GM10266 (cell line): Measurements from ENCODE around the gene GATA3.

Experiments
- DNase-seq: peaks from one replicate; pipeline ENCODE4 v3.0.0; 2012; ENCODE audit errors: extremely low spot score
- CTCF ChIP-seq: IDR thresholded peaks from 2 replicates; pipeline ENCODE4 v1.5.1; 2012; ENCODE audit warnings: mild to moderate bottlenecking, low read depth; ENCODE audit not compliant: control insufficient read depth, insufficient read depth; ENCODE audit errors: missing control alignments

Gene GATA3

DNA sequence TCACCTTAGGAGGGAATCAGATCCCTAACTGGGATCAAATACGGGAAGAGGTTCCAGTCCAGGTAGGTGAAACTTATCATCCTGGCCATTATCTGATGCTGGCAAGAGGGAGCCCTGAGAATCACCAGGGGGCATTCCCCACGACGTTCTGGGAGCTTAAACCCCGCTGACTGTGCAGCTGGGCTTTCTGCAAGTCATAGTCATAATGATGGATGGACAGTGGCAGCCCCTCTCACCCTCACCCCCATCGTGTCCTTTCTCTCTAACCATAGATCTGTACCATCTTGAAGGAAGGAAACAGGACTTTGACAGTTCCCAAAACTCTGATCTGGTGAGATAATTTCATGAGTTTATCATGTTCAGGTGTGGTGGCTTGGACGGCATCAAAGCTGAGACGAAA, 50.2 kb downstream of the GATA3 start:
- no peak for TF ChIP-seq CTCF

GRCh38 chr10:8105932-8106331, 51.4 kb downstream of the GATA3 start:
- no peak for DNase-seq
- TF ChIP-seq CTCF, result no peak

More for the DNA sequence above, 50.2 kb downstream of the GATA3 start:
- DNase-seq, result no peak

DNA sequence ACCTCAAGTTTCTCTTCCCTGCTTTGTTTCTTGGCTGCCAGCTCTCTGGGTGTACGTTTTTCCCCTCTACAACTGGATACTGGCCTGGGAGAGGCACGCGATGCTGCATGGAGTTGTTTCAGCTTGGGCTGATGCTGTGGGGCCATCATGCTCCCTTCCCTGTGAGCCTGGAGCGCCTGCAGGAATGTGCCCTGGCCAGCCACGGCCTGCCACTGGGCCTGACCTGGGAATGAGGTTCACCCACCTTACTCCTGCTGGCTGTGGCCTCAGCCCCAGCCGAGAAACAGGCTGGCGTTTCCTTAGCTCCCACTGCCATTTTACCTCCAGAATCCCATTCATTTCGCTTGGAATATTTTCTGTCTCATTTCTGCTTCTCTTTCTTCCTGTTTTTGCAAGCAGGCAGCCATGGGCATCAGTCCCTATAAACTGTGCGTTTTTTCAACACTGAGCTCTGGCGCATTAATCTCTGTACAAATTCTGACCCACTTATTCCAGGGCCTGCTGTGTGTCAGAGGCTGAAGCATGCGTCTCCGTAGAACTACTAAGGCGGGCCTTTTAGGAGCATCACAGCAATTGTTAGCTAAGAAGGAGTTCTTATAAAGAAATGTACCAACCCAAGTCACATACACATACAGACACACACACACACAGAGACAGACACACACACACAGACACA, 57.9 kb downstream of the GATA3 start:
- TF ChIP-seq CTCF, result no peak
- no peak for DNase-seq

DNA sequence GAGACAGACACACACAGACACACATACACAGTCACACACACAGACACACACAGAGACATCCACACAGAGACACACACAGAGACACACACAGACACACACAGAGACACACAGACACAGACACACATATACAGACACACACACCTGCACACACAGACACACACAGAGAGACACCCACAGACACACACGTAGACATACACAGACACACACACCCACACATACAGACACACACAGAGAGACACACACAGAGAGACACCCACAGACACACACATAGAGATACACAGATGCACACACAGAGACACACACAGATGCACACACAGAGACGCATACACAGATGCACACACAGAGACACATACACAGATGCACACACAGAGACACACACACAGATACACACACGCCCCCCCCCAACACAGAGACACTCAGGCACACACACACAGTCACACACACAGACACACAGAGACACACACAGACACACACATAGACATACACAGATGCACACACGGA, 58.5 kb downstream of the GATA3 start:
- TF ChIP-seq CTCF, result no peak
- no peak for DNase-seq

GRCh38 chr10:8113616-8114015, 59.1 kb downstream of the GATA3 start:
- DNase-seq, result no peak
- no peak for TF ChIP-seq CTCF

- TF ChIP-seq CTCF, result no peak
- no peak for DNase-seq
Measured at GRCh38 chr10:8114741-8115617, 60.5 kb downstream of the GATA3 start.

GRCh38 chr10:8115618-8115980, 61.1 kb downstream of the GATA3 start:
- DNase-seq, result no peak
- TF ChIP-seq CTCF, result no peak
